ENCODE results near the gene TTC33. TPM values are rescaled to one million over a fixed set of nuclear protein-coding genes. Genes with fewer than 3 reads are reported as not detected.

The TTC33 gene
- total and polyA plus RNA-seq, 2 of the 13 experiments (the other 11 are each of a cell fraction or from before 2014, with no cell fraction given), result 4.5 to 20.0 TPM

- no peak overlapping the region for H3K4me3 ChIP-seq (replicated peaks in 1 of 3; ENCODE audit: insufficient read depth in 1 of 3, low read depth in 2 of 3, low read length in 3 of 3)
- ChIA-PET POLR2A (no interaction called here), CTCF (ENCODE audit: low intra/inter-chr PET ratio, low total read pairs) (no interaction called here)
- H3K4me2 ChIP-seq (ENCODE audit: low read depth, low read length), result no peak overlapping the region
- intact Hi-C loops (cut with micrococcal nuclease; ENCODE audit: unreplicated experiment), result no loop called here
- TF ChIP-seq RNF2 (conservative IDR thresholded peaks at IDR 0.05; ENCODE audit: low read depth) (no peak), EP300 (IDR thresholded peaks at IDR 0.05; ENCODE audit: low read depth in 2 of 2, low read length in 2 of 2) (no peak), EP300 (CRISPR knock-in tag; IDR thresholded peaks at IDR 0.05; ENCODE audit: borderline replicate concordance) (no peak), CENPT (CRISPR knock-in tag; IDR thresholded peaks at IDR 0.05; ENCODE audit: low read depth) (no peak), RAD51 (IDR thresholded peaks at IDR 0.05; ENCODE audit: borderline replicate concordance) (no peak), ZBTB38 (CRISPR knock-in tag; IDR thresholded peaks at IDR 0.05) (no peak), TCF12 (IDR thresholded peaks at IDR 0.05) (no peak), TCF12 (CRISPR knock-in tag; IDR thresholded peaks at IDR 0.05) (no peak), SSRP1 (CRISPR knock-in tag; IDR thresholded peaks at IDR 0.05) (no peak), UBTF (CRISPR knock-in tag; IDR thresholded peaks at IDR 0.05) (no peak), MBNL3 (CRISPR knock-in tag; conservative IDR thresholded peaks at IDR 0.05) (no peak)
- TF ChIP-seq, protein P1, sequence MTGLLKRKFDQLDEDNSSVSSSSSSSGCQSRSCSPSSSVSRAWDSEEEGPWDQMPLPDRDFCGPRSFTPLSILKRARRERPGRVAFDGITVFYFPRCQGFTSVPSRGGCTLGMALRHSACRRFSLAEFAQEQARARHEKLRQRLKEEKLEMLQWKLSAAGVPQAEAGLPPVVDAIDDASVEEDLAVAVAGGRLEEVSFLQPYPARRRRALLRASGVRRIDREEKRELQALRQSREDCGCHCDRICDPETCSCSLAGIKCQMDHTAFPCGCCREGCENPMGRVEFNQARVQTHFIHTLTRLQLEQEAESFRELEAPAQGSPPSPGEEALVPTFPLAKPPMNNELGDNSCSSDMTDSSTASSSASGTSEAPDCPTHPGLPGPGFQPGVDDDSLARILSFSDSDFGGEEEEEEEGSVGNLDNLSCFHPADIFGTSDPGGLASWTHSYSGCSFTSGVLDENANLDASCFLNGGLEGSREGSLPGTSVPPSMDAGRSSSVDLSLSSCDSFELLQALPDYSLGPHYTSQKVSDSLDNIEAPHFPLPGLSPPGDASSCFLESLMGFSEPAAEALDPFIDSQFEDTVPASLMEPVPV (CRISPR knock-in tag; IDR thresholded peaks at IDR 0.05), result no peak
- no TSS peak for BruUV-seq (replicated peaks)
- no peaks in the 10 kb centered on the region for H3K79me2 ChIP-seq (ENCODE audit: insufficient read depth, low read length)
- no peaks in the 10 kb centered on the region for H3K27me3 ChIP-seq (ENCODE audit: control insufficient read depth in 1 of 2, insufficient read depth in 2 of 2, low read length in 2 of 2)
- peaks cover 11% of the 10 kb centered on the region for H3K4me1 ChIP-seq (ENCODE audit: insufficient read depth, low read length)
- FAIRE-seq, result no peak
- in situ Hi-C loops (cut with HindIII; ENCODE audit: extremely low pct_ligation_motif_present, low pct_unique_long_range_greater_than_20kb), result no loop called here
- no peaks in the 10 kb centered on the region for H4K20me1 ChIP-seq (ENCODE audit: insufficient read depth, low read length)
- H3K27ac ChIP-seq (ENCODE audit: extremely low read length, insufficient read depth, low read length), result no peak overlapping the region
- no peak for ATAC-seq
- no peak overlapping the region for H2AFZ ChIP-seq (ENCODE audit: low read length)
- WGBS (ENCODE audit: low lambda C conversion rate), result 15% methylated on average over 3 of the region's 3 CpGs
- H3K9ac ChIP-seq (ENCODE audit: insufficient read depth, low read depth, low read length), result no peak overlapping the region
- no peaks in the 10 kb centered on the region for H3K9me3 ChIP-seq (ENCODE audit: low read length)
- no peak for DNase-seq (ENCODE audit: low spot score)
- no peaks in the 10 kb centered on the region for H3K36me3 ChIP-seq (replicated peaks in 1 of 2; ENCODE audit: control insufficient read depth in 1 of 2, insufficient read depth in 2 of 2, low read length in 2 of 2)
Measured at GRCh38 chr5:40521108-40521785, 234.5 kb downstream of the TTC33 start.
